IgD-negative memory B cell (primary cell): ENCODE data around the gene MINDY4B. TPM values are rescaled to one million over a fixed set of nuclear protein-coding genes. Genes with fewer than 3 reads are reported as not detected.
A peak's percentile ranks its signal among the peaks of the same experiment; 100 is the strongest.

Experiments
- H3K27ac Mint-ChIP-seq, 3 donors: one replicate each; pipeline ENCODE4 v1.8.0; 2020 to 2022; ENCODE audit warnings: mild to moderate bottlenecking in 3 of 3, mixed read lengths in 3 of 3, moderate library complexity in 1 of 3
- H3K27me3 Mint-ChIP-seq: one replicate; pipeline ENCODE4 v1.8.0; 2021; ENCODE audit warnings: mixed read lengths
- H3K36me3 Mint-ChIP-seq: one replicate; pipeline ENCODE4 v1.8.0; 2020; ENCODE audit warnings: mild to moderate bottlenecking, mixed read lengths
- H3K4me1 Mint-ChIP-seq, 3 donors: one replicate each; pipeline ENCODE4 v1.8.0; 2020 to 2022; ENCODE audit warnings: mixed read lengths in 3 of 3, mild to moderate bottlenecking in 1 of 3
- H3K4me3 Mint-ChIP-seq, 4 donors: one replicate each; pipeline ENCODE4 v1.8.0; 2020 to 2022; ENCODE audit warnings: mild to moderate bottlenecking in 4 of 4, mixed read lengths in 4 of 4, moderate library complexity in 3 of 4
- H3K9me3 Mint-ChIP-seq, 3 donors: one replicate each; pipeline ENCODE4 v1.8.0; 2020 to 2021; ENCODE audit warnings: mixed read lengths in 3 of 3, mild to moderate bottlenecking in 1 of 3
- polyA plus RNA-seq: library from polyadenylated mRNA; unstranded; fragments of 300-500 nt; fragmentation: Illumina TruSeq; gene quantifications from one replicate; pipeline ENCODE4 v1.2.3, GENCODE V29; 2021

Gene MINDY4B
- not detected for polyA plus RNA-seq

DNA sequence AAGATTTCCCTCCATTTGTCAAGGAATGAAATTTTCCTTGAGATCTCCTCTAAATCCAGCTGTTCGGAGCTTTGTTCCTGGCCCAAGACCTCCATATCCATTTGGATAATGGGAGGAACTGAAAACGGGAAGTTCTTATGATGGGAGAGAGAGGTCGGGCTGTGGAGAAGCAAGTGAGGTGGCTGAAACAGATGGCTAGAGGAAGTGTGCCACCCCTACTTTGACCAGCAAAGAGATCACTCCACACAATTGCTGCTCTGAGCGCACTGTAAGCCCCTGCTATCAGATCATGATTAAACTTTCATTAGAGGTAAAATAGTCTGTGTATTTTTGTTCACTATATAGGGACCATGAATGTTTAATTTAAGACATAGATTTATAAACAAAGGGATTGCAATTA is at the start of gene MINDY4B:
Gene MINDY4B (minus strand): TSS at position 101 of the 400 bp plus-strand sequence. CDS start 0 bp downstream, at position 101.
- Mint-ChIP-seq H3K36me3 (peaks cover 2% of the 10 kb centered on the region), H3K27me3 (peaks cover 18% of the 10 kb centered on the region), H3K4me1 (no peaks in the 10 kb centered on the region), H3K27ac (no peak within 1 kb of the TSS), H3K4me3 (no peak within 1 kb of the TSS), H3K9me3 (no peaks in the 10 kb centered on the region)

- H3K36me3 Mint-ChIP-seq: peaks cover 5% of the 10 kb centered on the region
- H3K4me1 Mint-ChIP-seq: no peaks in the 10 kb centered on the region
- no peak overlapping the region for H3K4me3 Mint-ChIP-seq
- peaks cover 5% of the 10 kb centered on the region for H3K27me3 Mint-ChIP-seq
- peaks cover 0 to 5% (median 0%) of the 10 kb centered on the region in 3 donors for H3K9me3 Mint-ChIP-seq
- no peak overlapping the region for H3K27ac Mint-ChIP-seq
Measured at GRCh38 chr3:150951923-150952322, 46.7 kb upstream of the MINDY4B start.

- peaks cover 0 to 7% (median 0%) of the 10 kb centered on the region in 3 donors for H3K9me3 Mint-ChIP-seq
- H3K4me1 Mint-ChIP-seq: no peaks in the 10 kb centered on the region
- no peak overlapping the region for H3K27ac Mint-ChIP-seq
- no peak overlapping the region for H3K4me3 Mint-ChIP-seq
- H3K27me3 Mint-ChIP-seq: peaks cover 7% of the 10 kb centered on the region
- peaks cover 3% of the 10 kb centered on the region for H3K36me3 Mint-ChIP-seq
Measured at GRCh38 chr3:150945226-150946032, 40.2 kb upstream of the MINDY4B start.

DNA sequence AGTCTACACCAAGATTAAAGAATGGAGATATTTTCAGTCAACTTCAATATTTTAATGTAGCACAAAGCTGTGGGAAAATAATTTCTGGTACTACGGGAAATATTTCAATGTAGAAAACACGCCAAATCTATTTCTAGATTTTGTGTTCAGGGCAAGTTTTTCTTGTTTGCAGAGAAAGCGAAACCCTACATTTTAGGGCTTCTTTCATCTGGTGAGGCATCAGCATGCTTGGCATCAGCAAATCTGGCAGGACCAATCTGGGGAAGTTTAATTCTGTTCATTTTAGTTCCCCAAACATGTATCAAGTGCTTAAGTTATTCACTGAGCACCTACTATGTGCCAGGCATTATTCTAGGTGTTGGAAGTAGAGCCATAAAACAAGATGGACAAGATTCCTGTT is 37.0 kb upstream of the MINDY4B start:
- H3K36me3 Mint-ChIP-seq: peaks cover 5% of the 10 kb centered on the region
- H3K4me1 Mint-ChIP-seq: no peaks in the 10 kb centered on the region
- peaks cover 0 to 6% (median 0%) of the 10 kb centered on the region in 3 donors for H3K9me3 Mint-ChIP-seq
- peaks cover 17% of the 10 kb centered on the region for H3K27me3 Mint-ChIP-seq
- no peak overlapping the region for H3K27ac Mint-ChIP-seq
- H3K4me3 Mint-ChIP-seq: no peak overlapping the region

DNA sequence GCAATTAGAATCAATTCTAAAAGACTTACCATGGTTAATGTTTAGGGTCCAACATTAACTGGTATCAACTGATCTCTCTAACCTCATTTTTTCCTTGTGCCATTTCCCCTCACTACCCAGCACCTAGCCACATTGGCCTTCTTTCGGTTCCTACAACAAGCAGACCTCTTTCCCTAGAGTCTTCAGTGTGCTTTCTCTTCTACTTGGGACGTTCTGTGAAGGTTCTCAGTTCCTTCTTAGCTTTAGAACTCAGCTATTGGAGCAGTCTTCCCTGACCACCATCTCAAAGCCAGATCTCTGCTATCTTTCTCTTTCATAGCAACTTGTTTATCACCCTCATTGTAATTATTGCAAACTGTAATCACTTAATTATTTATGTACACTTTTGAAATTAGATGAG is 31.5 kb upstream of the MINDY4B start:
- H3K27ac Mint-ChIP-seq: no peak overlapping the region
- H3K36me3 Mint-ChIP-seq: peaks cover 2% of the 10 kb centered on the region
- H3K27me3 Mint-ChIP-seq: peaks cover 20% of the 10 kb centered on the region

DNA sequence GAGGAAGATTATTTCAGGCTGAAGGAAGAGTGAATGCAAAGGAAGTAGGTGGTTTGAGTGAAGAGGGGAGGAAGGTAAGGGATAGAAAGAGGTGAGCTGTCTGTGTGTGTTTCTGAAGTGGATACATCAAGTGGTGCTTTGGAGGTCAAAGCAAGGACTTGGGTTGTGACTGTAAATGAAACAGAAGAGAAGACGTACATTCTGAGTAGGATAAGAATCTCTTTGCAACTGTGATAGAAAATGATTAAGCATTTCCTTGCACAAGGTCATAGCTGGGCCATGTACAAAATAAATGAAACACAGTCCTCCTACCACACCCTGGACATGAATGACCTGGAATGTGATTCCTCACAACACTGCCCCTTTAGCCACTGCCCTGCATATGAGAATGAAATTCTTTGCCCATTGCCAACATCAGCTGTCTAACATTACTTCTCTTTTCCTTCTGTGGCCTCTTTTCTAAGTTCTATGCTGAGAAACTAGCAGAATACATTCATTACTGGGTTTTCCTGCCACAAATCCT is 28.3 kb upstream of the MINDY4B start:
- H3K27me3 Mint-ChIP-seq: peaks cover 20% of the 10 kb centered on the region
- H3K9me3 Mint-ChIP-seq: peaks cover 0 to 4% (median 0%) of the 10 kb centered on the region in 3 donors
- H3K36me3 Mint-ChIP-seq: peaks cover under 1% of the 10 kb centered on the region
- H3K4me3 Mint-ChIP-seq: no peak overlapping the region
- no peak overlapping the region for H3K27ac Mint-ChIP-seq
- H3K4me1 Mint-ChIP-seq: peaks cover 0 to 1% (median 0%) of the 10 kb centered on the region in 3 donors

More for the DNA sequence above, 31.5 kb upstream of the MINDY4B start:
- Mint-ChIP-seq H3K4me1 (peaks cover 0 to 1% (median 0%) of the 10 kb centered on the region in 3 donors), H3K9me3 (peaks cover 0 to 4% (median 0%) of the 10 kb centered on the region in 3 donors), H3K4me3 (no peak overlapping the region)

DNA sequence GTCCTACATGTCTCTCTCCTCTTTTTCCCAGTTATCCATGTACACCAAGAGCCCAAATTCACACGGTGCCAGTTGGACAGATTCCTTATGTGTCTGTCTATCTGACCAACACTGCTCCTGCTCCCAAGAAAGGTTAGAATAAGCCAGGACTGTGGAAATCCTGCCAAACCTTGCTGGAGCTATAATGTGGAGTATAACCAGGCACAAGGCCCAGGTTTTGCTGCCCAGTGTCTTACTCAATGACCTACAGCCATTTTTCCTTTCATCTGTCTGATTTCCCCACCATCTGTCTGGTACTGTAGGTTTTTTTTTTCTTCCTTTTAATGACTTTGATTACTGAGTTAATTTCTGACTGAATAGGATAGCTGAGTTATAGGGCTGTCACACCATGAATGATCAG is 26.5 kb upstream of the MINDY4B start:
- H3K4me3 Mint-ChIP-seq: no peak overlapping the region
- no peaks in the 10 kb centered on the region for H3K36me3 Mint-ChIP-seq
- peaks cover 0 to 1% (median 0%) of the 10 kb centered on the region in 3 donors for H3K4me1 Mint-ChIP-seq

DNA sequence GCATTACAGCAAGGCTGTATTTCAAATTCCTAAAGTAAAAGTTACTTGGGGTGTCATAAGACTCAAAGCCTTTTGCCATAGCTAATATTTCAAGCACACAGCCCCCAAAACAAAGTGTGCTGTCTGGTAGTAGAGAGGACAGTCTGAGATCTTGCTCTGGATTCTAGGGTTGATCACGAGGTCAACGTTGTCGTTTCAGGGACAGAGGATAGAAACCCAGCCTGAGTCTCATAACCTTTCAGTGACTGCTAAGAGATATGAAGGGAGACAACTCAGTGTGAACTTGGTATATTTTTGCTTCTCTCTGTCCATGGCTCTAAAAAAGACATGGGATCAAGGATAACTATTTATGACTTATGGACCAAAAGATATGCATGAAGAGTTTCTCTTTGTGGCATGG is 25.6 kb upstream of the MINDY4B start:
- no peaks in the 10 kb centered on the region for H3K36me3 Mint-ChIP-seq

More for the DNA sequence above, 26.5 kb upstream of the MINDY4B start:
- peaks cover 20% of the 10 kb centered on the region for H3K27me3 Mint-ChIP-seq
- H3K9me3 Mint-ChIP-seq: peaks cover 0 to 2% (median 0%) of the 10 kb centered on the region in 3 donors
- no peak overlapping the region for H3K27ac Mint-ChIP-seq

GRCh38 chr3:150928234-150928633 is 23.0 kb upstream of the MINDY4B start:
- H3K27ac Mint-ChIP-seq: no peak overlapping the region
- H3K27me3 Mint-ChIP-seq: peaks cover 22% of the 10 kb centered on the region
- peaks cover 1% of the 10 kb centered on the region for H3K36me3 Mint-ChIP-seq
- no peaks in the 10 kb centered on the region for H3K9me3 Mint-ChIP-seq
- H3K4me3 Mint-ChIP-seq: no peak overlapping the region
- peaks cover 0 to 8% (median 3%) of the 10 kb centered on the region in 3 donors for H3K4me1 Mint-ChIP-seq

More for the DNA sequence above, 25.6 kb upstream of the MINDY4B start:
- Mint-ChIP-seq H3K27me3 (peaks cover 20% of the 10 kb centered on the region), H3K27ac (no peak overlapping the region), H3K4me1 (peaks cover 0 to 2% (median 1%) of the 10 kb centered on the region in 3 donors), H3K9me3 (no peaks in the 10 kb centered on the region), H3K4me3 (no peak overlapping the region)

DNA sequence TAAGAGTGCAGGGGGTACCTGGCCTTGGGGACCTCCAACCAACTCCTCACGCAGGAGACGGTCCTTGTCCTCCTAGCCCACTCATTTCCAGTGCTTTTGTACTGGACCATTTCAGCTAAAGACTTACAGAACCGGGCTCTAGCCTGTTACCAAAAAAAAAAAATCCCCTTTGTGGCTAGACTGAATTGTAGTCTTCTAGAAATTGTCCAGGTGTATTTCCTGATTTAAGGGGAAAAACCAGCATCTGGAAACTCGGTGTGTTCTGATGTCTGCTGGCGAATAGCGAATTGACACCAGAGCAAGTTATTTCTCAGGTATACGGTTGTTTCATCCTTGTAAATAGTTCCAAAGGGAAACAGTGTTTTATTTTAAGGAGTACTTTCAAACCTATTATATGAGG is 21.1 kb upstream of the MINDY4B start:
- peaks cover 7% of the 10 kb centered on the region for H3K27me3 Mint-ChIP-seq
- peaks cover 0 to 8% (median 3%) of the 10 kb centered on the region in 3 donors for H3K4me1 Mint-ChIP-seq
- H3K36me3 Mint-ChIP-seq: peaks cover 2% of the 10 kb centered on the region
- H3K9me3 Mint-ChIP-seq: no peaks in the 10 kb centered on the region
- H3K27ac Mint-ChIP-seq: no peak overlapping the region
- no peak overlapping the region for H3K4me3 Mint-ChIP-seq

DNA sequence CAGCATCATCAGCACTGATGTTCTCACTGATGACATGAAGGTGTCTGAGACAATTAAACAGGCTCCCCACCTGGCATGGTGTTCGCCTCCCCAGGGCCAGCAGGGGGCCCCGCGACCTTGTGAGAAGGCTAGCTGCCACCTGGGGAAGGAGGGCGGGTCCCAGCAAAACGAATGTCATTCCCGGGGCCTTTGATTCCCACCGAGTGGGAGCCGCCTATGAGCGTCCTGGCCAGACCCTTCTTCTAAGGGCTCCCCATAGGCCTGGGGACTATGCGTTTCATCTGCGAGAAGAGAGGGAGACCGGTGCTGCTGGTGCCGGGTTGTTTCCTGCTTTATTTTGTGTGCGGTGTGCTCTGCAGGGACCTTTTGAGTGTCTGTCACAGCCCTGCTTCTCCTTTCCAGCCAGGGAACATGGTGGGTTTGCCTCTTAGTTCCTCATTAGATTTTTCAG is 20.5 kb upstream of the MINDY4B start:
- H3K4me3 Mint-ChIP-seq: peak overlapping the region in 3 of 4 donors; percentile 64 to 82 (median 76)
- H3K27me3 Mint-ChIP-seq: peaks cover 7% of the 10 kb centered on the region
- H3K4me1 Mint-ChIP-seq: peaks cover 0 to 8% (median 3%) of the 10 kb centered on the region in 3 donors
- no peak overlapping the region for H3K27ac Mint-ChIP-seq
- no peaks in the 10 kb centered on the region for H3K9me3 Mint-ChIP-seq
- H3K36me3 Mint-ChIP-seq: peaks cover 2% of the 10 kb centered on the region

GRCh38 chr3:150922611-150923010 is 17.4 kb upstream of the MINDY4B start:
- Mint-ChIP-seq H3K9me3 (no peaks in the 10 kb centered on the region), H3K27ac (no peak overlapping the region), H3K27me3 (peaks cover 16% of the 10 kb centered on the region), H3K4me1 (peaks cover 0 to 8% (median 3%) of the 10 kb centered on the region in 3 donors), H3K4me3 (no peak overlapping the region), H3K36me3 (peaks cover 4% of the 10 kb centered on the region)

- Mint-ChIP-seq H3K27me3 (peaks cover 16% of the 10 kb centered on the region), H3K36me3 (peaks cover 4% of the 10 kb centered on the region), H3K27ac (no peak overlapping the region)
Measured at GRCh38 chr3:150921209-150921608, 16.0 kb upstream of the MINDY4B start.

GRCh38 chr3:150920236-150920635 is 15.0 kb upstream of the MINDY4B start:
- no peak overlapping the region for H3K4me3 Mint-ChIP-seq
- H3K27me3 Mint-ChIP-seq: peaks cover 14% of the 10 kb centered on the region
- H3K9me3 Mint-ChIP-seq: peaks cover 0 to 2% (median 0%) of the 10 kb centered on the region in 3 donors

More at GRCh38 chr3:150921209-150921608, 16.0 kb upstream of the MINDY4B start:
- no peak overlapping the region for H3K4me3 Mint-ChIP-seq
- H3K4me1 Mint-ChIP-seq: peaks cover 0 to 8% (median 3%) of the 10 kb centered on the region in 3 donors
- H3K9me3 Mint-ChIP-seq: no peaks in the 10 kb centered on the region

DNA sequence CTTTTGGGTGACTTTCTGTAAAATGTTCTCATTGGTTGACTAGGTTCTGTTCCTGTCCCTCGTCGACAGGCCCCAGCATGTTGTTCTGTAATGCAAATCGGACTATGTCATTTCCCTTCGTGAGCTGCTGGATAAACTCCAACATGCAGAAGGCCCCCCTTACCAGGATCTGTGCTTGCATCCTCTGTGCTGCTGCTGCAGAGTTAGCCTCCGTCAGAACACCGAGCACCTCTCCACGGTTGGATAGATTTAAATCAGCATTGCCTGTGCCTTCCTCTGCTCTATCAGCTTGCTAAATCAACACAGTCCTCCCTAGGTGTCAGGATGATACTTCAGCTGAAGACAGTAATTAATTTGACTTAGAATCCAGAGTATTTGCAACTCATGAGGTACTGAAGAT is 12.7 kb upstream of the MINDY4B start:
- Mint-ChIP-seq H3K9me3 (peaks cover 0 to 2% (median 0%) of the 10 kb centered on the region in 3 donors), H3K4me1 (no peaks in the 10 kb centered on the region), H3K27ac (no peak overlapping the region), H3K4me3 (no peak overlapping the region), H3K36me3 (peaks cover 2% of the 10 kb centered on the region), H3K27me3 (peaks cover 14% of the 10 kb centered on the region)

More at GRCh38 chr3:150920236-150920635, 15.0 kb upstream of the MINDY4B start:
- Mint-ChIP-seq H3K36me3 (peaks cover 2% of the 10 kb centered on the region), H3K27ac (no peak overlapping the region), H3K4me1 (peaks cover 0 to under 1% (median 0%) of the 10 kb centered on the region in 3 donors)
